SK-N-SH (cell line): ENCODE measurements around the gene ZNF469. TPM values are rescaled to one million over a fixed set of nuclear protein-coding genes. Genes with fewer than 3 reads are reported as not detected.

Source experiments
- CTCF ChIA-PET: fragments of 300-600, 350-600 bp; formaldehyde crosslinking; extraction: SDS; loops from one replicate; lab custom pipeline; 2021; lab: Yijun Ruan, JAX
- POLR2A ChIA-PET: fragments of 350-600 bp; sonication (Branson Sonifier 250); formaldehyde crosslinking; extraction: SDS; loops from one replicate; lab custom pipeline; 2020; ENCODE audit warnings: antibody characterized with exemption, inconsistent platforms; lab: Yijun Ruan, JAX
- DNase-seq: peaks from one replicate; pipeline ENCODE4 v3.0.0; 2012
- H2AFZ ChIP-seq: fragments of 200-600 bp; sonication (generic); 2 replicates; pipeline ENCODE4 v1.8.1; 2016; ENCODE audit warnings: antibody characterized with exemption, mild to moderate bottlenecking, low read depth
- H3F3A ChIP-seq: fragments of 200-600 bp; sonication (generic); replicated peaks from 2 replicates; pipeline ENCODE3; 2016; ENCODE audit warnings: antibody characterized with exemption, mild to moderate bottlenecking; ENCODE audit not compliant: insufficient read depth
- H3K27ac ChIP-seq, 2 experiments: fragments of 200-500 bp in 1 of 2; fragments of 200-600 bp in 1 of 2; sonication (Bioruptor generic) in 1 of 2; sonication (generic), shearing (Covaris generic) in 1 of 2; 2 replicates each; pipeline versions ENCODE4 v1.5.1 to v1.6.1; 2014 to 2016; ENCODE audit warnings: low read depth in 2 of 2, inconsistent platforms in 1 of 2, low read length in 1 of 2, mild to moderate bottlenecking in 1 of 2, mixed read lengths in 1 of 2
- H3K27me3 ChIP-seq: fragments of 200-600 bp; sonication (generic), shearing (Covaris generic); 2 replicates; pipeline ENCODE4 v1.6.1; 2016; ENCODE audit warnings: mixed run types; ENCODE audit not compliant: insufficient read depth
- H3K36me3 ChIP-seq, 2 experiments: fragments of 200-500 bp in 1 of 2; fragments of 200-600 bp in 1 of 2; sonication (Bioruptor generic) in 1 of 2; sonication (generic) in 1 of 2; replicated peaks in 1 of 2; 2 replicates each; pipeline versions ENCODE3 to v1.5.1; 2014 to 2016; ENCODE audit warnings: low read length in 1 of 2, mild to moderate bottlenecking in 1 of 2; ENCODE audit not compliant: insufficient read depth in 2 of 2, control insufficient read depth in 1 of 2
- H3K4me1 ChIP-seq, 2 experiments: fragments of 200-500 bp in 1 of 2; fragments of 200-600 bp in 1 of 2; sonication (Bioruptor generic) in 1 of 2; sonication (generic), shearing (Covaris generic) in 1 of 2; 2 replicates each; pipeline versions ENCODE4 v1.5.1 to v1.6.1; 2014 to 2016; ENCODE audit warnings: low read depth in 1 of 2, low read length in 1 of 2, mixed run types in 1 of 2; ENCODE audit not compliant: insufficient read depth in 2 of 2, control insufficient read depth in 1 of 2
- H3K4me2 ChIP-seq: fragments of 200-600 bp; sonication (generic), shearing (Covaris generic); 2 replicates; pipeline ENCODE4 v1.6.1; 2017; ENCODE audit warnings: mixed run types
- H3K4me3 ChIP-seq, 2 experiments: fragments of 200-500 bp in 1 of 2; fragments of 200-600 bp in 1 of 2; sonication (Bioruptor generic) in 1 of 2; sonication (generic), shearing (Covaris generic) in 1 of 2; 2 replicates each; pipeline versions ENCODE4 v1.5.1 to v1.8.1; 2014 to 2016; ENCODE audit warnings: low read depth in 2 of 2, inconsistent platforms in 1 of 2, low read length in 1 of 2, mild to moderate bottlenecking in 1 of 2, mixed read lengths in 1 of 2, moderate library complexity in 1 of 2
- H3K79me2 ChIP-seq: fragments of 200-600 bp; sonication (generic); 2 replicates; pipeline ENCODE4 v1.8.1; 2017; ENCODE audit warnings: mild to moderate bottlenecking; ENCODE audit not compliant: insufficient read depth
- H3K9ac ChIP-seq: fragments of 200-600 bp; sonication (generic); 2 replicates; pipeline ENCODE4 v1.6.1; 2017; ENCODE audit warnings: mixed run types
- H3K9me2 ChIP-seq: fragments of 200-600 bp; sonication (generic); 2 replicates; pipeline ENCODE4 v1.6.1; 2017; ENCODE audit warnings: mixed run types
- H3K9me3 ChIP-seq: fragments of 200-600 bp; sonication (generic); 2 replicates; pipeline ENCODE4 v1.6.1; 2017; ENCODE audit warnings: mixed run types, mild to moderate bottlenecking, moderate library complexity
- H4K20me1 ChIP-seq: fragments of 200-600 bp; sonication (generic); 2 replicates; pipeline ENCODE4 v1.6.1; 2017; ENCODE audit warnings: mild to moderate bottlenecking, mixed run types; ENCODE audit not compliant: insufficient read depth
- CHD2 ChIP-seq: fragments of 150-350 bp; IDR thresholded peaks from 2 replicates; pipeline ENCODE4 v1.6.1; 2018; ENCODE audit warnings: low read length; ENCODE audit not compliant: partially characterized antibody
- ELF1 ChIP-seq: IDR thresholded peaks from 2 replicates; pipeline ENCODE4 v1.4.0; 2012
- EZH2phosphoT487 ChIP-seq: fragments of 200-600 bp; sonication (generic); IDR thresholded peaks from 2 replicates; pipeline ENCODE4 v1.6.1; 2017; ENCODE audit warnings: low read depth, mixed run types, mild to moderate bottlenecking, antibody characterized with exemption, moderate library complexity, borderline replicate concordance
- FOXJ3 ChIP-seq: sonication (generic); formaldehyde crosslinking; IDR thresholded peaks from 2 replicates; pipeline ENCODE4 v1.5.1; 2020; ENCODE audit warnings: mild to moderate bottlenecking, missing genetic modification reagents
- GABPA ChIP-seq: IDR thresholded peaks from 2 replicates; pipeline ENCODE4 v1.4.0; 2012; ENCODE audit warnings: low read depth, mild to moderate bottlenecking
- GATA2 ChIP-seq: sonication (generic); formaldehyde crosslinking; IDR thresholded peaks from 2 replicates; pipeline ENCODE4 v1.5.0; 2020; ENCODE audit warnings: mild to moderate bottlenecking, missing genetic modification reagents
- JUND ChIP-seq: IDR thresholded peaks from 2 replicates; pipeline ENCODE4 v1.4.0; 2012
- MEF2A ChIP-seq: IDR thresholded peaks from 2 replicates; pipeline ENCODE4 v1.4.0; 2012; ENCODE audit warnings: low read depth, borderline replicate concordance
- NRF1 ChIP-seq: IDR thresholded peaks from 2 replicates; pipeline ENCODE4 v1.6.1; 2012; ENCODE audit warnings: low read depth, mild to moderate bottlenecking, low read length
- RAD21 ChIP-seq: IDR thresholded peaks from 2 replicates; pipeline ENCODE4 v1.6.1; 2012; ENCODE audit warnings: mild to moderate bottlenecking, low read length
- RFX5 ChIP-seq: IDR thresholded peaks from 2 replicates; pipeline ENCODE4 v1.6.1; 2012; ENCODE audit warnings: mild to moderate bottlenecking, improper control_type of control experiment, low read length
- RXRA ChIP-seq: IDR thresholded peaks from 2 replicates; pipeline ENCODE4 v1.4.0; 2012; ENCODE audit warnings: low read depth, mild to moderate bottlenecking, borderline replicate concordance
- SIN3A ChIP-seq: IDR thresholded peaks from 2 replicates; pipeline ENCODE4 v1.6.1; 2012; ENCODE audit warnings: low read depth, mild to moderate bottlenecking, low read length, moderate library complexity, borderline replicate concordance
- TAF1 ChIP-seq: IDR thresholded peaks from 2 replicates; pipeline ENCODE4 v1.6.1; 2012; ENCODE audit warnings: low read depth, mild to moderate bottlenecking, low read length, moderate library complexity, borderline replicate concordance
- YY1 ChIP-seq: IDR thresholded peaks from 2 replicates; pipeline ENCODE4 v1.4.0; 2012; ENCODE audit warnings: low read depth, mild to moderate bottlenecking
- WGBS: methylation state at CpG from one replicate; pipeline ENCODE4 v1.1.6; 2017; ENCODE audit warnings: low lambda C conversion rate; 5-methylcytosine and 5-hydroxymethylcytosine counted together
- polyA plus RNA-seq, 3 experiments: library from polyadenylated mRNA; depleted of rRNA; stranded (reverse); fragments of >200 nt; gene quantifications; 2 replicates each; pipeline ENCODE4 v1.2.3, GENCODE V29; 2012
- TF ChIP-seq, protein P1 (sequence below): fragments of 200-600 bp; sonication (generic); IDR thresholded peaks from 2 replicates; pipeline ENCODE4 v1.6.1; 2017; ENCODE audit warnings: antibody characterized with exemption, mild to moderate bottlenecking, moderate library complexity
- TF ChIP-seq, protein P2 (sequence below): IDR thresholded peaks from 2 replicates; pipeline ENCODE4; 2012
- TF ChIP-seq, protein P3 (sequence below): IDR thresholded peaks from 2 replicates; pipeline ENCODE4 v1.4.0; 2012; ENCODE audit warnings: low read depth
- TF ChIP-seq, protein P4 (sequence below): IDR thresholded peaks from 2 replicates; pipeline ENCODE4 v1.4.0; 2012; ENCODE audit warnings: low read depth, borderline replicate concordance
- TF ChIP-seq, protein P5 (sequence below): IDR thresholded peaks from 2 replicates; pipeline ENCODE4 v1.4.0; 2012; ENCODE audit warnings: low read depth, borderline replicate concordance

The ZNF469 gene
- polyA plus RNA-seq, 1 of the 3 experiments (the other 2 are of a cell fraction): 0.56 TPM

DNA sequence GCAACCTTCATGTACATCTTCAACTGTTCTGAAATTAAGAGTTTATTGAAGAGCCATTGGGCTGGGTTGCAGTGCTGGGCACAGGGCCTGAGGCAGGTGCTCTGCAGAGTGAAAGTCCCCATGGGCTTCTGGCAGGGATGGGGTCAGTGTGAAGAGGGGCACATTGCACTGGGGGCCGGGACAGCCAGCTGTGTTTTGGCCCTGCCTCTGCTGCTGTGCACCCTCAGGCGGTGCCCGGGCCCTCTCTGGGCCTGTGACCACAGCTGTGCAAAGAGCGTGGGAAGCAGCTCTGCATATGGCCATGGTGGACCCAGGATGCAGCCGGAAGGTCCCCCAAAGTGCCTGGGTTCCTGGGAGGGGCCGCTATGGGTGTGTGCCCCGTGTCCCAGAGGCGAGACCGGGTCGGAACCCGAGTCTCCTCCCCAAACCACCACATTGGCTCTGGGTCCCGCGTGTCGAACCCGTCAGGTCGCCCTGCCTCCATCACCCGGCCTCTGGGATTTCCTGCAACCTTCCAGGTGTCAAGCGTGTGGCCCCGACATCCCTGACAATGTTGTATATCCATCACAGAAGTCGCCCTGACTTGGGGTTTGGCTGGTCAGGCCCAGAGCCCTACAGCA lies 38.2 kb upstream of the ZNF469 start:
- H3K4me3 ChIP-seq: no peak overlapping the region
- no peaks in the 10 kb centered on the region for H3K79me2 ChIP-seq
- H3F3A ChIP-seq: no peaks in the 10 kb centered on the region
- H3K9ac ChIP-seq: no peak overlapping the region
- no peaks in the 10 kb centered on the region for H3K27me3 ChIP-seq
- H3K9me2 ChIP-seq: no peaks in the 10 kb centered on the region
- WGBS: 86% methylated on average over 12 of the region's 20 CpGs
- POLR2A ChIA-PET: no interaction called here
- H3K36me3 ChIP-seq: no peaks in the 10 kb centered on the region
- no peak overlapping the region for H3K27ac ChIP-seq
- peaks cover 0 to 3% of the 10 kb centered on the region in 2 experiments; a peak in 1 of 4 replicates for H3K4me1 ChIP-seq
- no peak overlapping the region for H2AFZ ChIP-seq
- no peaks in the 10 kb centered on the region for H4K20me1 ChIP-seq
- TF ChIP-seq EZH2phosphoT487 (no peak), GABPA (no peak), MEF2A (no peak), RAD21 (no peak), ELF1 (no peak), JUND (no peak), RXRA (no peak), SIN3A (no peak), FOXJ3 (CRISPR knock-in tag) (no peak), RFX5 (no peak), NRF1 (no peak), TAF1 (no peak), GATA2 (no peak), CHD2 (no peak), YY1 (no peak)
- TF ChIP-seq, protein P1, sequence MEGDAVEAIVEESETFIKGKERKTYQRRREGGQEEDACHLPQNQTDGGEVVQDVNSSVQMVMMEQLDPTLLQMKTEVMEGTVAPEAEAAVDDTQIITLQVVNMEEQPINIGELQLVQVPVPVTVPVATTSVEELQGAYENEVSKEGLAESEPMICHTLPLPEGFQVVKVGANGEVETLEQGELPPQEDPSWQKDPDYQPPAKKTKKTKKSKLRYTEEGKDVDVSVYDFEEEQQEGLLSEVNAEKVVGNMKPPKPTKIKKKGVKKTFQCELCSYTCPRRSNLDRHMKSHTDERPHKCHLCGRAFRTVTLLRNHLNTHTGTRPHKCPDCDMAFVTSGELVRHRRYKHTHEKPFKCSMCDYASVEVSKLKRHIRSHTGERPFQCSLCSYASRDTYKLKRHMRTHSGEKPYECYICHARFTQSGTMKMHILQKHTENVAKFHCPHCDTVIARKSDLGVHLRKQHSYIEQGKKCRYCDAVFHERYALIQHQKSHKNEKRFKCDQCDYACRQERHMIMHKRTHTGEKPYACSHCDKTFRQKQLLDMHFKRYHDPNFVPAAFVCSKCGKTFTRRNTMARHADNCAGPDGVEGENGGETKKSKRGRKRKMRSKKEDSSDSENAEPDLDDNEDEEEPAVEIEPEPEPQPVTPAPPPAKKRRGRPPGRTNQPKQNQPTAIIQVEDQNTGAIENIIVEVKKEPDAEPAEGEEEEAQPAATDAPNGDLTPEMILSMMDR: no peak
- TF ChIP-seq, protein P2, sequence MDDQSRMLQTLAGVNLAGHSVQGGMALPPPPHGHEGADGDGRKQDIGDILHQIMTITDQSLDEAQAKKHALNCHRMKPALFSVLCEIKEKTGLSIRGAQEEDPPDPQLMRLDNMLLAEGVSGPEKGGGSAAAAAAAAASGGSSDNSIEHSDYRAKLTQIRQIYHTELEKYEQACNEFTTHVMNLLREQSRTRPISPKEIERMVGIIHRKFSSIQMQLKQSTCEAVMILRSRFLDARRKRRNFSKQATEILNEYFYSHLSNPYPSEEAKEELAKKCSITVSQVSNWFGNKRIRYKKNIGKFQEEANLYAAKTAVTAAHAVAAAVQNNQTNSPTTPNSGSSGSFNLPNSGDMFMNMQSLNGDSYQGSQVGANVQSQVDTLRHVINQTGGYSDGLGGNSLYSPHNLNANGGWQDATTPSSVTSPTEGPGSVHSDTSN: no peak
- TF ChIP-seq, protein P3, sequence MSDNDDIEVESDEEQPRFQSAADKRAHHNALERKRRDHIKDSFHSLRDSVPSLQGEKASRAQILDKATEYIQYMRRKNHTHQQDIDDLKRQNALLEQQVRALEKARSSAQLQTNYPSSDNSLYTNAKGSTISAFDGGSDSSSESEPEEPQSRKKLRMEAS: no peak
- TF ChIP-seq, protein P4, sequence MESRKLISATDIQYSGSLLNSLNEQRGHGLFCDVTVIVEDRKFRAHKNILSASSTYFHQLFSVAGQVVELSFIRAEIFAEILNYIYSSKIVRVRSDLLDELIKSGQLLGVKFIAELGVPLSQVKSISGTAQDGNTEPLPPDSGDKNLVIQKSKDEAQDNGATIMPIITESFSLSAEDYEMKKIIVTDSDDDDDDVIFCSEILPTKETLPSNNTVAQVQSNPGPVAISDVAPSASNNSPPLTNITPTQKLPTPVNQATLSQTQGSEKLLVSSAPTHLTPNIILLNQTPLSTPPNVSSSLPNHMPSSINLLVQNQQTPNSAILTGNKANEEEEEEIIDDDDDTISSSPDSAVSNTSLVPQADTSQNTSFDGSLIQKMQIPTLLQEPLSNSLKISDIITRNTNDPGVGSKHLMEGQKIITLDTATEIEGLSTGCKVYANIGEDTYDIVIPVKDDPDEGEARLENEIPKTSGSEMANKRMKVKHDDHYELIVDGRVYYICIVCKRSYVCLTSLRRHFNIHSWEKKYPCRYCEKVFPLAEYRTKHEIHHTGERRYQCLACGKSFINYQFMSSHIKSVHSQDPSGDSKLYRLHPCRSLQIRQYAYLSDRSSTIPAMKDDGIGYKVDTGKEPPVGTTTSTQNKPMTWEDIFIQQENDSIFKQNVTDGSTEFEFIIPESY: no peak
- TF ChIP-seq, protein P5, sequence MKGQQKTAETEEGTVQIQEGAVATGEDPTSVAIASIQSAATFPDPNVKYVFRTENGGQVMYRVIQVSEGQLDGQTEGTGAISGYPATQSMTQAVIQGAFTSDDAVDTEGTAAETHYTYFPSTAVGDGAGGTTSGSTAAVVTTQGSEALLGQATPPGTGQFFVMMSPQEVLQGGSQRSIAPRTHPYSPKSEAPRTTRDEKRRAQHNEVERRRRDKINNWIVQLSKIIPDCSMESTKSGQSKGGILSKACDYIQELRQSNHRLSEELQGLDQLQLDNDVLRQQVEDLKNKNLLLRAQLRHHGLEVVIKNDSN: no peak
- DNase-seq: no peak
- no peak overlapping the region for H3K4me2 ChIP-seq
- CTCF ChIA-PET: no interaction called here
- H3K9me3 ChIP-seq: no peaks in the 10 kb centered on the region
